Hematopoietic multipotent progenitor cell treated with erythropoietin and hydrocortisone succinate and interleukin-3 and kit ligand, for 4 days (in vitro differentiated cells): ENCODE results near the gene MSH3.
"Not testable (repeated sequence)": the region's sequence is repeated elsewhere in the genome, so short reads cannot be mapped to it uniquely, and the experiment has no call there.

Experiments
- DNase-seq: peaks from one replicate; pipeline ENCODE4 v3.0.0-alpha.2; 2015

The MSH3 gene

DNA sequence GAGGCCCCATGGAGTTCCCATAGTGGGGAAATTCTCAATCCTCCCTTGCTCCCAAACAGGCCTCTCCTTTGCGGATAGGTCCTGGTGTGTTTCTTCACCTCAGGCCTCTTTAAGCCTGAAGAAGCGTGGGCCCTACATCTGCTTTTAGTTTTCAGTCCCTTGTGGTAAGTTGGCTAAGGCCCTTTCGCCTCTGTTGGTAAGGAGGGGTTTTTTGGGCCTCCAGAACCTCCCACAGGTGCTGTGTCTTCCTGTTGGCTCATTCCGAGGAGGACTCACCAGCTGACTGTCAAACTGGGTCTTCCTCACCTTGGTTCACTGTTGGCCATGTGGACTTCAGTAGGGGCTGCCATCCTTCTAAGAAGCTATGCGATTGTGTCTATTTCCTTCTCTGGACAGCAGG is 56.8 kb downstream of the MSH3 start:
- no peak for DNase-seq

DNA sequence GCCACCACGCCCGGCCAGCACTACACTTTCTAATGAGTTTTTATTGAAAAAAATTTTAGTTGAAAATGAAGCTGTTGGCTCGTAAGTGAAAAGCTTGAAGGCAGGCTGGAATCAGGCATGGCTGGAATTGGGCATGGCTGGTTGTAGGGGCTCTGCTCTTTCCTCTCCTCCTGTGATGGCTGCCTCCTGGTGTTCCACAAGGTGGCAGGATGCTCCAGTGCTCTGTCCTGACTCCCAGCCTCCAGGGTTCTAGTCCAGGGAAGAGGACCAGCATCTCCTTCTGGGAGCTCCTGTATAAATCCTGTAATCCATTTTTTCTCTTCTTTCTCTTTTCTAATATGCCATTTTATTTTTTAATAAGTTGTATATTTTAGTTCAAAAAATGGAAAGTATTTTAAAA is 57.5 kb downstream of the MSH3 start:
- peak; percentile 30 for DNase-seq

GRCh38 chr5:80712919-80713318 is 58.5 kb downstream of the MSH3 start:
- no peak for DNase-seq

DNA sequence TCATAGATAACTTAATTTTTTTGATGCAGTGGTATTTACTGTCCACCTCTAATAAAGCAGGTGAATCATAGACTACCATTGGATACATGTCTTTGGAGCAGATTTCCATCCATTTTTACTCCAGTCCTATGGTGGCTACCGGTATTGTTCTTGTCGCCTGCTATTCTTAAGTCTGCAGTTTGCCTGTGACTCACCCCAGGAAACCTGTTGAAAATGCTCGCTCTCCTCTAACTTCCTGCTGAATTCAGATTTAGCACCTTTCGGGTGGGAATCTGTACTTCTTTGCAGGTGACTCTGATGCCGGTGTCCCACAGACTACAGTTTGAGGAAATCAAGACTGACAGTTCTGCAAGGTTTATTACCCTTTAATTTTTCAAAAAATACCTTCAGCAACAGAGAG is 59.2 kb downstream of the MSH3 start:
- DNase-seq, result no peak

DNA sequence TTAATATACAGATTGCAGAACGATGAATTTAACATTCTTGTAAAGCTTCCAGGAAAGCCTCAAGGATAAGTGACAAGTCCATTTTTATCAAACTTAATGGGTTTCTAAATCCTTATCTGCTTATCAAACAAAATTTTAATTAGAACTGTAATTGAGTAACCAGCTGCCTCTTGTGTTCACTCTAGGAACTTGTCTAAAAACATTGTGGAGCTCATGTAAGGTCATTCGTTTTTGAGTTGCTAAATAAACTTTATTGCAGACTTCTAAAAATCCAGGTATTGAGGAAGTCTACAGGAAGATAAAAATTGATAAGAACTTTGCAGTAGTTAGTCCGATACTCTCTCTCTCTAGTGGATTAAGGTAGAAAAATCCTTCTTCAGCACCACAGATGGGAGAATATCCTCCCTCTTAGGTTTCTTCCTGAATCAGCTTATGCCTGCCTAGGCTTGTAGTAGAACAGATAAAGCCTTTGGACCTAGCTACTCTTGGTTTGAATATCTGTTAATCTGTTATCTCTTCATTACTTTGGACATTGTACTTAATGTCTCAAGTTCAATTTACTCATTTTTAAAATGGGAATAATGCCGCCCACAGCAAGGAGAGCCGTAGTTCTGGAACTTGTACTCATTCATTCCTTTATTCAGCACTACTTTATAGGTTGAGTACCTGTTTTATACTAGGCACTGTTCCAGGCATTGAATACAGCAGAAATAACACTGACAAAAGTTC is 60.3 kb downstream of the MSH3 start:
- no peak for DNase-seq

- no peak for DNase-seq
These were observed 61.4 kb downstream of the MSH3 start for GRCh38 chr5:80715887-80716286.

GRCh38 chr5:80720181-80720580 is 65.7 kb downstream of the MSH3 start:
- no peak for DNase-seq

GRCh38 chr5:80722916-80723315 is 68.5 kb downstream of the MSH3 start:
- DNase-seq, result no peak

DNA sequence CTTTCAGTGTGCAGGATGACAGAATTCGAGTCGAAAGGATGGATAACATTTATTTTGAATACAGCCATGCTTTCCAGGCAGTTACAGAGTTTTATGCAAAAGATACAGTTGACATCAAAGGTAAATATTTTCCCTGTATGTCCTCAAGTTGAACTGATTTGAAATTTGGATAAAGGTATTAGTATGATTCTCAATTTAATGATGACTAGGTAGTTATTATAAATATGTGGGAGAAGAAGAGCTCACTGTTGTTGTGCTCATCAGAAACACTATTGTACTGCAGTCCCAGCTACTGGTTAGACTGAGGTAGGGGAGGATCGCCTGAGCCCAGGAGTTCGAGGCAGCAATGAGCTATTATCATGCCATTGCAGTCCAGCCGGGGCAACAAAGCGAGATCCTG is 71.0 kb downstream of the MSH3 start:
- no peak for DNase-seq

- DNase-seq, result no peak
These were observed 82.3 kb downstream of the MSH3 start for GRCh38 chr5:80736730-80737129.

DNA sequence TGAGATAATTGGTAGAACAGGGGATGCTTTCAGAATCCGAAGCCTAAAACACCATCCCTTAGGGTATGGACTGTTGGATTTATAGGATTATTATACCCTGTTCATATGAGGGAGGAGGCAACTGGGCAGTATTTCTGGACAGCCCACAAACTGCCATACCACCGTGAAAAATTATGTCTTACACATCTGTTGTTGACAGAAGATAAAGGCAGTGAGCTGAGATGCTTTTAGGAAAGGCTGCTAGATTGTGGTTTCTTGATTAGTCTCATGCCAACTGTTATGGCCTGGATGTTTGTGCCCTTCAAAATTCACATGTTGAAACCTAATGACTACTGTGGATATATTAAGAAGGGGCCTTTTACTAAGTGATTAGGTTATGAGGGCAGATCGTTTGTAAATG is 84.0 kb downstream of the MSH3 start:
- peak; percentile 81 for DNase-seq

DNA sequence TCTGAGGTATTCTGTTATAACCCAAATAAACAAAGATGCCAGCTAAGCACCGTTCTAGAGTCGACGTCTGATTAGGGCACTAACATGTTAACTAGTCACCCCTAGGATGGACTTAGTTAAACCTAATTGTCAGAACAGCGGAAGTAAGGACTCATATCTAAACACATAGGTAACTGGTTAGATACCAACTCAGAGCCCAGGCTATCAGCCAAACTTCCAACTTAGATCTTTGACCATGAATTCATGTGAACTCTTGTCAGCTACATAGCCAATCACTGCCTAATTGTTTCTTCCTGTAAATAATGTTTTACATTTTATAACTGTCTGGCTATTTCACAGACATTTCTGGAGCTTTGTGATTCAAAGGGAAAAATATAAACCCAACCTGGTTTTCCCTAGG is 84.6 kb downstream of the MSH3 start:
- no peak for DNase-seq

GRCh38 chr5:80739496-80739895 is 85.0 kb downstream of the MSH3 start:
- no peak for DNase-seq

DNA sequence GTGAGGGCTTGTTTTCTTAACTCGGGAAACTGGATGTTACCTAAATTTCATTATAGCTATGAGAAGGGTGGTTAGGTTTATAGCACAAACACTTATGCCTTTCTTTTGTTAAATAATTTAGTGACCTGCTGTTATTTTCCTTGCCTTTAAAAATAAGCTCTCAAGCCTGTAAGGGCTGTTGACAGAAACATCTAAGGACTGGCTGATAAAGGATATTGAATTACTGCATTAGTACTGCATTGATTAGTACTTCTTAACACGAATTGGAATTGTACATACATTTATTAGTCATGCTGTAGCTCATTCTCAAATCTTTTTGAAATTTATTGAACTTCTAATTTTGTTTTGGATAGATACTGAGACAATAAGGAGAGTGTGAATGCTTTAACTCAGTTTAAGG is 85.4 kb downstream of the MSH3 start:
- DNase-seq, result no peak

- DNase-seq, result not testable (repeated sequence)
These were observed 86.0 kb downstream of the MSH3 start for GRCh38 chr5:80740488-80740887.

GRCh38 chr5:80740999-80741398 is 86.5 kb downstream of the MSH3 start:
- peak; percentile 42 for DNase-seq

GRCh38 chr5:80744149-80744548 is 89.7 kb downstream of the MSH3 start:
- DNase-seq, result no peak

DNA sequence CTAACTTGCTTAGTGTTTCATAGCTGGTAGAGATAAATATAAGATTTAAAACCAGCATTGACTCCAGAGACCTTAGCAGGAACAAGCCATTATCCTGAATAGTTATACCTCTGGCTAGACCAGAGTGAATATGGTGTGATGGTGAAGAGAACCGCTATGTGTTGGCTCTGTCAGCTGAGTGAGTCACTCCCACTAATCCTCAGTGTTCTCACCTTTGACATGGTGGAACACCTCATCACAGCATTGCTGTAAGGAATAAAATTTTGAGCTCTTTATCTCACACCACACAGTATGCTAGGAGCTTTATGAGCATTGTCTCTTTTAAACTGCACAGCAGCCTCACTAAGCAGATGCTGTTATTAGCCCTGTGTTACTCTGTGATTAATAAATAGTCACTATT is 91.0 kb downstream of the MSH3 start:
- DNase-seq, result no peak

GRCh38 chr5:80747922-80748321 is 93.5 kb downstream of the MSH3 start:
- no peak for DNase-seq

DNA sequence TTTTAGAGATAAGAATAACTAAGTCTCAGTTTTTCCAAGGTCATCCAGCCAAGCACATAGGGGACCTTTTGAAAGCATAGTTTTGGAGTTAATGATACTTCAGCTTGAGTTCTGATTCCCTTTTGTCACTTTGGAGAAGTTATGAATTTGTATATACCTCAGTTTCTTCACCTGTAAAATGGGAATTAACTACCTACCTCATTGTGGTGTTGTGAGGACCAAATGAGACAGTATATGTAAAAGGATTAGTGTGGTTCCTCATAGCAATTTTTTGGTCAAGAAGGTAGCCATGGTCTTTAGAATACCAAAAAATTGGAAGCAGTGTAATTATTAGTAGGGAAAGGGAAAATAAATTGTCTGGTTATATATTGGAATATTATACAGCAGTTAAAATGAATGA is 98.0 kb downstream of the MSH3 start:
- no peak for DNase-seq

GRCh38 chr5:80753712-80754111 is 99.3 kb downstream of the MSH3 start:
- no peak for DNase-seq

DNA sequence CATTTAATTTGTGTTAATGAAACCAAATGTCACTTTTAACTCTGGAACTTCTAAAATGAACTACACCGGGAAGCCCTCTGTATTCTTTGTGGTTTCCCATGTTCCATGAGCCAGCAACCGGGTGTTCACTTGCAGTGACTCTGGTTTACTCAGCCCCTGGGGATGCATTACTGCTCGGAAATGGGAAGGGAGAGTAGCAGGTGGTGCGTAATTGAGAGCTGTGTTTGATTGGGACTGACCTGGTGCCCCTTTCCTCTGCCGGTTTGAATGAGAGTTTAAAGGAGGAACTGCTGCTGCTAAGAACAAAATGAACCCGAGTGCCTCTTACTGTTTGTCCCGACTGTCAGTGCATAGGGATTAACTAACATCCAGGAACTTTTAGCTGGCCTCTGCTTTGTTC is 100.4 kb downstream of the MSH3 start:
- DNase-seq, result peak; percentile 45

DNA sequence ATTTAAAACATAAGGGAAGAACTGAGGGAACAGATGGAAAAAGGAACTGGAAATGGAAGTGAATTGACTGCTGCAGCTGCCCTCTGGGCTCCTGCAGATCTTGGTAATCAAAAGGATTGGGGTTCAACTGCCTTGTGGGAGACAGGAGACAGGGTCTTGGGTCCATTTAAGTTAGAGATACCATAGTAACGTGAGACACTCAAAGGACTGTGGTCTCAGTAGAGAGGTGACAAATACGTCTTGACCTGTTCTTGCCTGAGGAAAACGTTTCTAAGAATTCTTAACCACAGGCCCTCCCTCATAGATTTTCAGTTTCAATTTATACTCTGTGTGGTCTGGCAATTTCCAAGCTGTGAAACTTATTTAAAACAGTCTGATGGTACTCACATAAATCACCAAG is 101.2 kb downstream of the MSH3 start:
- peak; percentile 76 for DNase-seq

DNA sequence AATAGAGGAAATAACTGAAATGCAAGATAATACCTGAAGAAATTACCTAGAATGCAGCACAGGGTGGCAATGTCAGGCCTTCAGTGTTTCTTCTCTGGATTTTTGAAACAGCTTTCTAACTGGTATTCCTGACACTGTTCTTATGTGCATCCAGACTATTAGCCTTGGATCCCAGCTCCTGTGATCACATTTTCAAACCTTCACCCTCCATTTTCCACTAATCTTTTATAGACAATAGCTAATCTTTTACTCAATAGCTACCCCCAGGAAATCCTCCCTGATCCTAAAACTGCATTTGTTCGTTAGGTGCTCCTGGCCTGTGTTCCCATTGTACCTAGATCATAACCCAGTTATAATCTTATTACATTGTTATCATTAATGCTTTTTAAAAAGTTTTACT is 101.8 kb downstream of the MSH3 start:
- no peak for DNase-seq

DNA sequence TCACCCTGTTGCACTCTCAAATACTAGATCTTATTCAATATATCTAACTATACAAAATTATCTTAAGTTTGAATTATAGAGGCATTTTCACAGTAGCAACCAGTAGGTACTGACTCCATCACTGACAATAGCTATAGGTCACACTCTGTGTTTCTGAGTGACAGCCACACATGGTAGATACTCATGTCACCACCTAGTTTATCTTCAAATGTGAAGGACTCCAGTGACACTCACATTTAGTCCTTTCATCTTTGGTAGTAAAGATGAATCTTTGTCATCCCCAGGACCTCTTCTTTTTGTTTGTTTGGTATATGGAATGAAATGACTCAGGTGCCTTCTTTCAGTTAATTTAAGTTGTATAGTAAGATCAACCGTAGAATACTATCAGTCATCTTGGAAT is 102.8 kb downstream of the MSH3 start:
- no peak for DNase-seq
